GM12878 (cell line): ENCODE measurements around the gene MAD1L1.

Source experiments
- HDAC6 ChIP-seq: fragments of 200-600 bp; sonication (generic); IDR thresholded peaks from one replicate; pipeline ENCODE4 v1.8.0; 2017; ENCODE audit warnings: antibody characterized with exemption; ENCODE audit not compliant: unreplicated experiment
- TCF7 ChIP-seq: IDR thresholded peaks from 2 replicates; pipeline ENCODE4 v1.6.1; 2014; ENCODE audit warnings: antibody characterized with exemption, borderline replicate concordance

DNA sequence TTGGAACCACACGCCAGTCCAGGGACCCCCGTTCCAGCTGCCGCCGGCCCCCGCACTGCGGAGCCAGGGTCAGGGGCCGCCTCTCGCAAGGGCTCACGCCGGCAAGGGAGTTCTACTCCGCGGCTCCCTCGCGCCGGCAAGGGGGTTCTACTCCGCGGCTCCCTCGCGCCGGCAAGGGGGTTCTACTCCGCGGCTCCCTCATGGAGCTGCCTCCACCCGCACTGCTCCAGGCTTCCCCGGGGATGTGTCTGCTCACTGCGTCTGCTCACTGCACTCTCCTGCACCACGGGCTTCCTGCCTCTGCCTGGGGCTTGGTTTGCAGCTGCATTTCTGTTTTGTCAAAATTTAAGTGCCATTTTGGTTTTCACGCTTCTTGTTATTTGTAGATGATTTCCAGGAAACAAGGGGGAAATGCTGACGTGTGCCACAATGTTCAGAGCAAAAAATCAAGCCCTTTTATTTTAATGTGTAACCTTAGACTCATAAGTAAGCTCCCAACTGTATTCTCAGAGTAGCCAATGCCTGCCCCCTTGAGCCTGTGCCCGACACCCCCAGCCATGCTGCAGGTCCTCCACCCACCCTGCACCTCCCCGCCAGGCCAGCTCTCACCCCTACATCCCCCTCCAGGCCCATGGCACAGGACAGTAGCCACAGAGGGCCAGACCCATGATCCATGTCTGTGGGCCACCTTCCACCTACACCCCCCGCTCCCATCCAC, 246.2 kb downstream of the MAD1L1 start:
- TF ChIP-seq HDAC6 (no peak), TCF7 (no peak)
